Measurements from ENCODE around the gene PRMT7. TPM values are rescaled to one million over a fixed set of nuclear protein-coding genes. Genes with fewer than 3 reads are reported as not detected.

The PRMT7 gene
- polyA plus RNA-seq, 3 donors: 15.0 to 41.1 (median 15.2) TPM

GRCh38 chr16:68360956-68361355 lies 50.1 kb downstream of the PRMT7 start:
- no peak for DNase-seq
- no peak overlapping the region for H3K9ac ChIP-seq (ENCODE audit: insufficient read depth, low read length, poor library complexity, severe bottlenecking)
- peaks cover 24 to 28% of the 10 kb centered on the region in 2 donors for H3K36me3 Mint-ChIP-seq
- no peak overlapping the region for H3K4me3 Mint-ChIP-seq
- no peak overlapping the region for H3K4me2 ChIP-seq (replicated peaks; ENCODE audit: extremely low read depth, low read length, poor library complexity, severe bottlenecking)
- H3K9me3 Mint-ChIP-seq: no peaks in the 10 kb centered on the region
- H3K4me1 ChIP-seq (ENCODE audit: control insufficient read depth in 1 of 2, insufficient read depth in 2 of 2, low read length in 2 of 2): peaks cover 32 to 33% of the 10 kb centered on the region in 2 donors
- H4K20me1 ChIP-seq (ENCODE audit: insufficient read depth, low read length): no peaks in the 10 kb centered on the region
- WGBS (ENCODE audit: insufficient coverage): 95% methylated on average over 4 of the region's 14 CpGs
- no peaks in the 10 kb centered on the region for H3K9me3 ChIP-seq (replicated peaks in 1 of 2; ENCODE audit: control insufficient read depth in 1 of 2, insufficient read depth in 1 of 2, low read length in 2 of 2)
- peaks cover 13 to 19% of the 10 kb centered on the region in 2 donors for H3K36me3 ChIP-seq (replicated peaks in 1 of 2; ENCODE audit: control insufficient read depth in 1 of 2, insufficient read depth in 2 of 2, low read length in 2 of 2)
- peaks cover 11 to 21% (median 16%) of the 10 kb centered on the region in 3 donors for H3K27me3 Mint-ChIP-seq (ENCODE audit: low read depth in 3 of 3)
- H3K4me1 Mint-ChIP-seq: peaks cover 38% of the 10 kb centered on the region
- H3K4me3 ChIP-seq (replicated peaks in 1 of 3; ENCODE audit: low read depth in 2 of 3, low read length in 3 of 3): no peak overlapping the region
- no peaks in the 10 kb centered on the region for H3K27me3 ChIP-seq (ENCODE audit: control insufficient read depth in 2 of 2, insufficient read depth in 2 of 2, low read length in 2 of 2)
- H3K27ac ChIP-seq (ENCODE audit: low read depth in 1 of 2, low read length in 2 of 2): no peak overlapping the region
- intact Hi-C loops (cut with micrococcal nuclease): no loop called here
- H3K79me2 ChIP-seq (ENCODE audit: insufficient read depth, low read length): no peaks in the 10 kb centered on the region
- no peak overlapping the region for H2AFZ ChIP-seq (ENCODE audit: insufficient read depth, low read depth, low read length, poor library complexity, severe bottlenecking)
- H3K27ac Mint-ChIP-seq: no peak overlapping the region
- no peak for TF ChIP-seq CTCF (IDR thresholded peaks at IDR 0.05)

- WGBS (ENCODE audit: insufficient coverage): 93% methylated on average over 15 of the region's 16 CpGs
- H3K36me3 ChIP-seq (replicated peaks in 1 of 2; ENCODE audit: control insufficient read depth in 1 of 2, insufficient read depth in 2 of 2, low read length in 2 of 2): peaks cover 13 to 19% of the 10 kb centered on the region in 2 donors
- H3K27ac ChIP-seq (ENCODE audit: low read depth in 1 of 2, low read length in 2 of 2): no peak overlapping the region
- H3K4me3 Mint-ChIP-seq: no peak overlapping the region
- no peaks in the 10 kb centered on the region for H4K20me1 ChIP-seq (ENCODE audit: insufficient read depth, low read length)
- no peak overlapping the region for H2AFZ ChIP-seq (ENCODE audit: insufficient read depth, low read depth, low read length, poor library complexity, severe bottlenecking)
- H3K4me2 ChIP-seq (replicated peaks; ENCODE audit: extremely low read depth, low read length, poor library complexity, severe bottlenecking): no peak overlapping the region
- peaks cover 23 to 28% of the 10 kb centered on the region in 2 donors for H3K36me3 Mint-ChIP-seq
- no peak overlapping the region for H3K4me3 ChIP-seq (replicated peaks in 1 of 3; ENCODE audit: low read depth in 2 of 3, low read length in 3 of 3)
- no peak for DNase-seq
- H3K27me3 ChIP-seq (ENCODE audit: control insufficient read depth in 2 of 2, insufficient read depth in 2 of 2, low read length in 2 of 2): no peaks in the 10 kb centered on the region
- H3K79me2 ChIP-seq (ENCODE audit: insufficient read depth, low read length): no peaks in the 10 kb centered on the region
- H3K27me3 Mint-ChIP-seq (ENCODE audit: low read depth in 3 of 3): peaks cover 10 to 24% (median 16%) of the 10 kb centered on the region in 3 donors
- intact Hi-C loops (cut with micrococcal nuclease): no loop called here
- H3K9me3 Mint-ChIP-seq: no peaks in the 10 kb centered on the region
- H3K4me1 ChIP-seq (ENCODE audit: control insufficient read depth in 1 of 2, insufficient read depth in 2 of 2, low read length in 2 of 2): peaks cover 27 to 28% of the 10 kb centered on the region in 2 donors
- H3K9ac ChIP-seq (ENCODE audit: insufficient read depth, low read length, poor library complexity, severe bottlenecking): no peak overlapping the region
- TF ChIP-seq CTCF (IDR thresholded peaks at IDR 0.05): no peak
- no peaks in the 10 kb centered on the region for H3K9me3 ChIP-seq (replicated peaks in 1 of 2; ENCODE audit: control insufficient read depth in 1 of 2, insufficient read depth in 1 of 2, low read length in 2 of 2)
- peaks cover 37% of the 10 kb centered on the region for H3K4me1 Mint-ChIP-seq
- H3K27ac Mint-ChIP-seq: no peak overlapping the region
Observed at GRCh38 chr16:68361485-68361884, 50.7 kb downstream of the PRMT7 start.

Measured in CD14-positive monocyte (primary cell).